Psoas muscle (tissue), 8 donors: ENCODE results near the gene C1S. TPM values are rescaled to one million over a fixed set of nuclear protein-coding genes. Genes with fewer than 3 reads are reported as not detected.
A peak's percentile ranks its signal among the peaks of the same experiment; 100 is the strongest.

Experiments used
- ATAC-seq, 4 donors: fragments of 200-7000 bp; cut with Tn5 transposase; one replicate each; pipeline ENCODE4 v1.9.1; 2020; ENCODE audit warnings: moderate library complexity in 3 of 4, mild to moderate bottlenecking in 2 of 4
- DNase-seq, 2 donors: peaks; one replicate each; pipeline ENCODE4 v3.0.0-alpha.2; 2020
- H3K27ac ChIP-seq: fragments of 200-600 bp; one replicate; pipeline ENCODE4 v1.8.0; 2022
- H3K27me3 ChIP-seq, 3 donors: fragments of 200-600 bp in 1 of 3; one replicate each; pipeline versions ENCODE4 v1.6.1 to v1.8.0; 2013 to 2022; ENCODE audit warnings: low read length in 2 of 3, mild to moderate bottlenecking in 2 of 3, moderate library complexity in 1 of 3; ENCODE audit not compliant: insufficient read depth in 3 of 3
- H3K36me3 ChIP-seq, 2 donors: fragments of 200-600 bp in 1 of 2; one replicate each; pipeline versions ENCODE4 v1.6.1 to v1.8.0; 2013 to 2022; ENCODE audit warnings: low read depth in 1 of 2, mild to moderate bottlenecking in 1 of 2, moderate library complexity in 1 of 2; ENCODE audit not compliant: insufficient read depth in 1 of 2
- H3K4me1 ChIP-seq: fragments of 200-600 bp; one replicate; pipeline ENCODE4 v1.8.0; 2022
- H3K4me3 ChIP-seq: fragments of 200-600 bp; one replicate; pipeline ENCODE4 v1.8.0; 2022; ENCODE audit warnings: mild to moderate bottlenecking
- H3K9me3 ChIP-seq: fragments of 200-600 bp; one replicate; pipeline ENCODE4 v1.8.0; 2022
- WGBS, 3 donors: extraction: QIAGEN DNeasy Blood & Tissue Kit; methylation state at CpG; one replicate each; pipeline versions ENCODE4 v1.1.6 to v1.1.7; 2013; 5-methylcytosine and 5-hydroxymethylcytosine counted together
- intact Hi-C, 2 donors: fragments of 100-400 bp; cut with DNase I; formaldehyde crosslinking; loops; one replicate each; pipeline versions ENCODE4 v1.11.0 to v1.14.2; 2022
- polyA plus RNA-seq, 3 donors: library from polyadenylated mRNA; stranded (reverse); fragments of 200-250 nt; gene quantifications; one replicate each; pipeline ENCODE4 v1.2.3, GENCODE V29; 2013
- total RNA-seq, 4 donors: library from RNA; stranded (reverse); fragmentation: NEBNext Ultra II Directional in 2 of 4; extraction: Animal tissue kit (Norgen Biotek cat#: 25700) in 2 of 4; gene quantifications; one replicate each; pipeline versions ENCODE4 v1.2.1 to v1.2.4, GENCODE V29; 2021 to 2023
- TF ChIP-seq, protein P1 (sequence below): fragments of 200-600 bp; IDR thresholded peaks from one replicate; pipeline ENCODE4 v1.8.0; 2022; ENCODE audit warnings: antibody characterized with exemption
- donor health status: healthy with polysubstance abuse.
- donor health status: DM: no; HTN: no; CAD: no; lungs with moderate emphysema.
- donor health status: Bipolar disorder and iron deficiency.
- donor health status: healthy.
- donor health status: DM: yes; HTN: yes; CAD: no.
- donor health status: DM: no; HTN: no; CAD: no.
- donor health status: DM: no; HTN: no; CAD: no.
- donor health status: DM: yes; HTN: yes; CAD: no.

The C1S gene
- total and polyA plus RNA-seq, 7 donors, result 35.9 to 98.5 (median 49.0) TPM

GRCh38 chr12:7078163-7078562 is 17.6 kb downstream of the C1S start:
- TF ChIP-seq, protein P1, sequence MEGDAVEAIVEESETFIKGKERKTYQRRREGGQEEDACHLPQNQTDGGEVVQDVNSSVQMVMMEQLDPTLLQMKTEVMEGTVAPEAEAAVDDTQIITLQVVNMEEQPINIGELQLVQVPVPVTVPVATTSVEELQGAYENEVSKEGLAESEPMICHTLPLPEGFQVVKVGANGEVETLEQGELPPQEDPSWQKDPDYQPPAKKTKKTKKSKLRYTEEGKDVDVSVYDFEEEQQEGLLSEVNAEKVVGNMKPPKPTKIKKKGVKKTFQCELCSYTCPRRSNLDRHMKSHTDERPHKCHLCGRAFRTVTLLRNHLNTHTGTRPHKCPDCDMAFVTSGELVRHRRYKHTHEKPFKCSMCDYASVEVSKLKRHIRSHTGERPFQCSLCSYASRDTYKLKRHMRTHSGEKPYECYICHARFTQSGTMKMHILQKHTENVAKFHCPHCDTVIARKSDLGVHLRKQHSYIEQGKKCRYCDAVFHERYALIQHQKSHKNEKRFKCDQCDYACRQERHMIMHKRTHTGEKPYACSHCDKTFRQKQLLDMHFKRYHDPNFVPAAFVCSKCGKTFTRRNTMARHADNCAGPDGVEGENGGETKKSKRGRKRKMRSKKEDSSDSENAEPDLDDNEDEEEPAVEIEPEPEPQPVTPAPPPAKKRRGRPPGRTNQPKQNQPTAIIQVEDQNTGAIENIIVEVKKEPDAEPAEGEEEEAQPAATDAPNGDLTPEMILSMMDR, result no peak
- intact Hi-C loops, result no loop called here
- H3K36me3 ChIP-seq, result peaks cover 0 to 15% of the 10 kb centered on the region in 2 donors
- ATAC-seq (no peak), DNase-seq (no peak)
- no peaks in the 10 kb centered on the region for H3K9me3 ChIP-seq
- no peak overlapping the region for H3K27ac ChIP-seq
- 66 to 74% (median 67%) methylated on average over 4 of the region's 4 CpGs for whole genome bisulfite sequencing, 3 donors
- H3K4me1 ChIP-seq, result no peaks in the 10 kb centered on the region
- no peaks in the 10 kb centered on the region for H3K27me3 ChIP-seq
- H3K4me3 ChIP-seq, result no peak overlapping the region

GRCh38 chr12:7079826-7080125 is 19.3 kb downstream of the C1S start:
- H3K4me3 ChIP-seq, result no peak overlapping the region
- DNase-seq (no peak), ATAC-seq (peak in 2 of 4 donors; percentile 50 to 69)
- H3K36me3 ChIP-seq, result peaks cover 0 to 16% of the 10 kb centered on the region in 2 donors
- no peaks in the 10 kb centered on the region for H3K27me3 ChIP-seq
- TF ChIP-seq, protein P1, result no peak
- no peaks in the 10 kb centered on the region for H3K9me3 ChIP-seq
- intact Hi-C loops, result no loop called here
- H3K4me1 ChIP-seq, result no peaks in the 10 kb centered on the region
- no peak overlapping the region for H3K27ac ChIP-seq

DNA sequence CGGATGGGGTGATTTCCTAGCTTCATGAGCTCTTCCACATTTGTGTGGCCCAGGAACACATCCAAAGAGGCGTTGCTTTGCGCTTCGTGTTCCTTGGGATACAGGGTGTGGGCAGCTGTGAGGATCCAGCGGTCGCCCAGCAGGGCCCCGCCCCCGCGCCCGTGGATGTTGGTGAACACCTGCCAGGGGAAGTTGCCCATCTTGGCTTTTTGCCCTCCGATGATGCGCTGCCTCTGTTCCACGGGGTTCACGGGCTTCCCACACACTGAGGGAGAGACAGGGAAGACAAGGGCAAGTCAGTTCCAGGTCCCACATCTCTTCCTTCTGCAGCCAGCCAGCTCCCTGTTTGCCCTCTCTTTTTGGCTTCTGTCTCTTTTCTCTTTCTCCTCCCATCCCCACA is 20.5 kb downstream of the C1S start:
- 60 to 66% (median 62%) methylated on average over 14 of the region's 14 CpGs for WGBS, 3 donors
- DNase-seq, result no peak
- intact Hi-C loops, result no loop called here
- Histone ChIP-seq H3K4me1 (no peaks in the 10 kb centered on the region), H3K36me3 (peaks cover 0 to 16% of the 10 kb centered on the region in 2 donors), H3K4me3 (no peak overlapping the region), H3K27me3 (no peaks in the 10 kb centered on the region), H3K9me3 (no peaks in the 10 kb centered on the region), H3K27ac (no peak overlapping the region)
- ATAC-seq, result peak in 1 of 4 donors; percentile 9
- TF ChIP-seq, protein P1, result no peak

- Histone ChIP-seq H3K4me1 (no peaks in the 10 kb centered on the region), H3K9me3 (no peaks in the 10 kb centered on the region), H3K36me3 (peaks cover 0 to 24% of the 10 kb centered on the region in 2 donors), H3K27me3 (no peaks in the 10 kb centered on the region), H3K4me3 (no peak overlapping the region), H3K27ac (no peak overlapping the region)
- no peak for DNase-seq
- ATAC-seq, result no peak
- TF ChIP-seq, protein P1, result no peak
- intact Hi-C loops, result no loop called here
Observed at GRCh38 chr12:7083125-7083524, 22.6 kb downstream of the C1S start.

- peaks cover 0 to 22% of the 10 kb centered on the region in 2 donors for H3K36me3 ChIP-seq
- WGBS, 3 donors, result 84 to 88% (median 85%) methylated on average over 11 of the region's 11 CpGs
- ATAC-seq (no peak), DNase-seq (peak in 1 of 2 donors; percentile 54)
- TF ChIP-seq, protein P1, result no peak
- no peaks in the 10 kb centered on the region for H3K27me3 ChIP-seq
- no peak overlapping the region for H3K27ac ChIP-seq
- intact Hi-C loops, result no loop called here
- no peaks in the 10 kb centered on the region for H3K9me3 ChIP-seq
- no peak overlapping the region for H3K4me3 ChIP-seq
- peaks cover 6% of the 10 kb centered on the region for H3K4me1 ChIP-seq
Observed at GRCh38 chr12:7089196-7089871, 28.8 kb downstream of the C1S start.
